ENCODE measurements around the gene HAAO.

Gene HAAO

DNA sequence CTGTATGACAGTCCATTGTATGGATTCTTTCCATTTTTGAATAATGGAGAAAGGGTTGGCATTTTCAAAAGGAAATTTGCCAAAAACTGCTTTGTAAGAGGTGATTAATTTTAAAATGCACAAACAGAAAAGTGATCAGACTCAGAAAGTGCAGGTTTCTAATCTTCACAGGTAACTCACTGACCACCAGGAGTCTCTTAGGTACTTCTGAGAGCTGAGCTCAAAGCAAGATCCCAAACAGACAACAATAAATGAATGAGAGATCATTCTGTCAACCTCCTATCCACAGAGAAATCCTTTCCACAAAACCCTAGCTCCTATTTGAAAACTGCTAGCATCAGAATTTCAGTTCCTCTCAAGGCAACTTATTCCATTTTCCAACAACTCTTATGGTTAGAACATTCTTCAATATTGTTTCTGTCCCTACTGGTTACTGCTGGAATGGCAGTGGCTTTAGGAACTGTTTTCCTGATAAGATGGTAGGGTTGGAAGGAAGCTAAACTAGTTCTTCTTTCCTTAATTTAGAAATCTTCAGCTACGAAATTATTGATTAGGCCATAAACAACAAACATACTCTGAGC, 20.6 kb upstream of the HAAO start:
- DNase-seq = no peak

DNA sequence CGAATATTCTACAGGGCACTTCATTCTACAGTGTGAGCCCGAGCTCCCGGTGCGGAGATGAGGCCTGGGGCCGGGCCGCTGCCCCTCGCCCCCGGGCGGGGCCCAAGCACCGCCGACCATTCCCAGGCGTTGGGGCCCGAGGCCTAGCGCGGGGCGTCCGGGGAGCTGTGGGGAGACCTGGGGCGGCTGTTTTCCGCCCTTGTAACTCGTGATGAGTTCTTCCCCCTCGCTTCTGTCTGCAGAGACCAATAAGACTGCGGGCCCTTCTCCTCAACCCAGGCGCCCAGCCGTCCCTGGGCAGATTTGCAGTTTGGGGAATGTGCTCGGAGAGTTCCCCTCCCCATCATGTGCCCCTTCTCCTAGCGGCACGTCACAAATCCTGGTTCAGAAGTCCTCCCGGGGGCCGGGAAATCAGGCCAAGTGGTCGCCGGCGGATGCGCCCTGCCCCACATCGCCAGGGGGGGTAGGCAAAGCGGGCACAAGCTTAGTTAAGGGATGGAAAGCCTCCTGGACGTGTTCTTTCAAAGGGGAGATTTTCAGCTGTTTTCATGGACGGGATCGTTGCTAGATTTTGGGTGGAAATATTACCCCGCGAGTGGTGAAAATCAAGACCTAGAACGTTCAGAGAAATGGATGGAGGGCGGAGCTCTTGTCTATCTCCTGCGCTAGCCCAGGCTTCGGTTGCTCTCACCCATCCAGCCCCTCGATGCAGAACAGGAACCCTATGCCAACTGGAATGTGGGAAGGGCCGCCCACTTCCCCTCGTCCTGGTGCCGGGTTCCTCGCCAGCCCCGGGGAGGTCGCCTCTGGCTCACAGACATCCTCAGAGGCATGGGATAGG, 18.8 kb upstream of the HAAO start:
- DNase-seq = no peak

DNA sequence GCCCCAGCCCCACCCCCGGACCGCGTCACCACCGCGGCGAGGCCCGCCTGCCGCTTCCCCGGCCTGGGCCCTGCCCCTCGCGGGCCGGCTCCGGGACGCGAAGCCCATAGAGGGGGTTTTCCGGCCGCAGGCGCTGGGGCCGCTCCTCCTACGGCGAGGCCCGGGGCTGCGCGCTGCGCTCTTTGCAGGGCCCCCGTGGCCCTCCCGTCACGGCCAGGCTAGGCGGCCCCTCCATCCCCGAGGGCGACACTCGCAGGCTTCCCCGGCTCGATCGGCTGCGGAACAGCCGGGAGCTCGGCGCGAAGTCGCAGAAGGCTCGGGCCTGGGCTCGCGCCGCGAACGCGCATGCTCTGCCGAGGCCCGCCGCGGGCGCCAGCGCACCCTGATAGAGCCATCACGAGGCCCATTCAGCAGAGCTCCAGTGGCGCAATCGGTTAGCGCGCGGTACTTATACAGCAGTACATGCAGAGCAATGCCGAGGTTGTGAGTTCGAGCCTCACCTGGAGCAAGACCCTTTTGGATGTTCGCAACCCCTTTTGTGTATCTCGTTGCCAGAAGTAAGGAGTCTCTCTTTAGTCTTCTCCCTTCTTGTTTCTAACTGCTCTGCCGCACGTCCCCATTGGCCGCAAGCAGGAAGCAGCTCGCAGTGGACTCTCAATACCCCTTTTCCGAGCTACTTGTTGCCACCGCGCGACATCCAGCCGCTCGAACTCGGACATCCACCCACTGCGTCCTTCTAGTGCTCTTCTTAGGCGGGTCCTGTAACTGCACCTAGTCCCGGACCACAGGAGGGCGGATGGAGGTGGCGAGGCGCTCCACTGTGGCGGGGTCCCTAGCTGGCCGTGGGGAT, 18.0 kb upstream of the HAAO start:
- DNase-seq = peak; percentile 77

DNA sequence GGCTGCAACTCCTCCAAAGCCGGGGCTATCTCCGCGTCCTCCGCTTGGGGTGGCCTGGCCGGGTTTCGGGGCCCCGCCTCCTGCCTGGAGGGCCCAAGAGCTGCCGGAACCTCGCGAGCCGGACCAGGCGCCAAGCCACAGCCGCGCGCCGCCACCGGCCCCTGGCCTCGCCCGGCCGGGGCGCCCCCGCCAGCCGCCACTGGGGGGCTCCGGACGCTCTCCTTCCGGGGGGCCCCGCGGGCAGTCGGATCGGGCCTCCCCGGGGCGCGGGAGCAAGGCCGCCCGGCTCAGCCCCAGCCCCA, 17.4 kb upstream of the HAAO start:
- no peak for DNase-seq

DNA sequence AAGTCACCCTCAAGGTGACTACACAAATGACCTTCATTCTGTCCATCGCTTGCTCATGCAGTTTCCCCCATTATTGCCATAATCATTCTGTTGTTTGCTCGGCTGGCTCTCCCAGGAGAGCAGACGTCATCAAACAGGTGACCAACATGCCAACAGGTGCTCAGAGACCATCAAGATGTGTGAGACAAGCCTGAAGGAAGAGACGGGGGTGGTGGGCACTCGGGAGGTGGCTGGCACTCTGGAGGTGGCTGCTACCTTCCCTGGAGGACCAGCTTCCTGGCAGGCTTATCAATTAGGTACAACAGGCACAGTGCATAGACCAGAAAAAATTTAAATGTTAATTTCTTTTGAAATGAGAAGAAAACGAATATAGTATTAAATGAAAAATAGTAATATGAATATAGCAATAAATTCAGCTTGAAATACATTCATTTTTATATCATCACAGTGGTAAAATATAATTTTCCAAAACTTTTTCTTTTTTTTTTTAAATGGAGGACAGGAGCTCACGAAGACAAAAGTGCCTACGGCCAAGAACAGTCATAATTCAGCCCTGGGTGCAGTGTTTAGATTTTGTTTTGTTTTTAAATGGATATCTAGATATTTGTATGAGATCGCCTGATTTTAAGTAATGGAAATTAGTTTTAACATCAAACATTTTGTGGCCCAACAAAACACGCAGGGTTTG, 16.9 kb upstream of the HAAO start:
- no peak for DNase-seq

DNA sequence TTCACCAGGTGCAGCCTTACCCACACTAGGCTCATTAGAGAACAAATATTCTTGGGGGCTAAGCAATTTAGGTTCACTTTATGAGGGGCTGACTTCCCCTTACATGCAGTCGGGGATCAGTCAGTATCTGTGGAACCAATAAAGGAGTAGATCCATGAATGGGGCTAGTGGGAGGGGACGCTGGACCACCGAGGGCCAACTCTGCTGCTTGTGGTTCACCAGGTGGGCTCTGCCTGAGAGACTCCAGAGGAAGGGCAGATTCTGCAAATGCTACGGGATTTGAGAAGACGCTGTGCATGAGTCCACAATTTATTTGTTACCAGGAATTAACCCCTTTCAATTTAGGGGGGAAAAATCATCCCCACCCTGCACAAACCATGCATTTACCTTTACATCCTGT, 15.9 kb upstream of the HAAO start:
- DNase-seq = no peak

DNA sequence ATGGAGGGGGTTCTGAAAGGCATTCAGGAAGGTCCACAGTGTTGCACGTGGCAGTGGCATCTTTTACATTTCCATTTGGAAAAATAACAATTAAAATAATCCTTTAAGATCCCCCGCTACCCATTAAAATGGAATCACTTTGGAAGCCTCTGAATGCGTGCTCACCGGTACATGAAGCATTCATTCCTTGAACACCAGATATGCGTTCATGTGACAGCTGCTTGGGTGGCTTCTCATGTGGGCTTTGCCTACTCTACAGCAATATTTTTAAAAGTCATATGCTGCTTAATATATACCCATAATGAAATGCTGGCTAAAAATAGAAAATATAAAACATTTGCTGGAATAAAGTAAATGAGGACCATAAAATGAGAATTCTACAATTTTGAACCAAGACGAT, 14.4 kb upstream of the HAAO start:
- no peak for DNase-seq

DNA sequence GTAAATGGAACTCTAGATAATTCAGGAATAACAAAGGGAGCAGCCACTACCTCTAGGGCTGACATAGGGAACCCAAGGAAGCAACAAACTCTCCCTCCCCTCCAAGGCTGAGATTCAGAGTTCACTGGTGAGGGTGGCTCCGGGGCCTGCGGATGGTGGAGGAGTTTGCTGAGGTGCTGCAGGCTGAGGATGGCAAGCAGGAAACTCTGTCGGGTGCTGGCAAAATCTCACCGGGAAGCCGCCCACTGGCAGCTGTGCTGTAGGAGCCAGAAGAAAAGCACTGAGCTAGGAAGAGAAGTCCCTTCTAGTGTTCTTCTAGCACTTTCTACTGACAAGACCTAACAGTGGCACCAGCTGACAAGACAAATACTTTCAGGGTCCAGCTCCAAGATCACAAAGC, 12.5 kb upstream of the HAAO start:
- DNase-seq = no peak

DNA sequence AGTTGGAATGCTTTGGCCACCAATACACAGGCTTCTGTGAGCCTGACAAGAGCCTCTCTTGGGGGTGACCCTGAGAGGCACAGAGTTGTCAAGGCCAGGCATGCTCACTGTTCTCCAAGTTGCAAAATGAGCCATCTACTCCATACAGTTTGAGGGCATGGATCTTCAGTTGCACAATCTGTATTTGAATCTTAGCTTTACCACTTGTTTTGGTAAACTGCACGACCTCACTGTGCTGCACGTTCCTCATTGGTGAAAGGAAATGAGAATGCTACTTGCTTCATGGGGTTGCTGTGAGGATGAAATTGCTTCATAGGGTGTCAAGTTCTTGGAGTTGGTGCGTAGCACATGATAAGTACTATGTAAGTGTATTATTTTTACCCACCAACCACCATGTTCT, 12.0 kb upstream of the HAAO start:
- DNase-seq = no peak

DNA sequence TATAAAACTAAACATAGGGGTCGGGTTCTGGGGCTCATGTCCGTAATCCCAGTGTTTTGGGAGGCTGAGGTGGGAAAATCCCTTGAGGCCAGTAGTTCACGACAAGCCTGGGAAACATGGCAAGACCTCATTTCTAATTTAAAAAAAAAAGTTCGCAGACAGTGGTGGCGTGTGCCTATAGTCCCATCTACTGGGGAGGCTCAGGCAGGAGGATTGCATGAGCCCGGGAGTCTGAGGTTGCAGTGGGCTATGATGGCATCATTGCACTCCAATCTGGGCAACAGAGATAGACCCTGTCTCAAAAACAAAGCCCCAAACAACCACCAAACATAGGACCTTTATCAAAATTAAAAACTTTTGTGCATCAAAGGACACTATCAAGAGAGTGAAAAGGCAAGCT, 9.8 kb upstream of the HAAO start:
- no peak for DNase-seq

DNA sequence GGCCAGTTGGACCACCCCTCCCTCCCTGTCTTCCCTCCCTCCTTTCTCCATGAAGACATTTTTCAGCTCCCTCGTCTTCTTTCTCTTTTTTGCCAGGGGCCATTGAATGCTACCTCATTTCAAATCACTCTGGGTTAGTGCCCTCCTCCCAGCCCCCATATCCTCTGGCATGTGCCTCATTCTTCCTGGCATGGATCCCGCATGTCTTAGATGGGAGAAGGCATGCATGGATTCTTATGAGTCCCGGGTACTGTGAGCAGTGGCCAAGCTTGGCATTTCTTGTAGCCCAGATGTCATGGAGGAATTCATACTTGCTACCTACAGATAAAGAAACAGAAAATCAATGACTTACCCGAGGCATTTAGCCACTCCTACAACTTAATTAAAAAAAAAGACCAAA, 9.0 kb upstream of the HAAO start:
- DNase-seq = no peak

DNA sequence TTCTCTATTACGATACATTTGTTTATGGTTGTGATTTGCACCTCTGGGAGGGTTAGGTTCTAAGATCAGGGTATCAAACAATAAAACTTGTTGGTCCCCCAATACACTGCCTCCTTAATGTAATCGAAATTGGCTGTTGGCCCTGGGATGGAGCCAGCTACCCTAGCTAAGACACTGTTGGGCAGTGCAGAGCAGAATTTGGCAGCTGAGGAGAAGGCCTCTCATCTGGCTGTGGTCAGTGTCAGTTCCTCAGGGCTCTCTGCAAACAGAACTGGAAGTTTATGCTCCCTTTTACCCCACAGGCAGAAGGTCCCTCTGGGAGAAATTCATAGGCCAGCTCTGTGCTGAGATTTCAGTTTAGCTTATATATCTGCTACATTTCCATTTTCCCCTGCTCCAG, 8.6 kb upstream of the HAAO start:
- DNase-seq = no peak

DNA sequence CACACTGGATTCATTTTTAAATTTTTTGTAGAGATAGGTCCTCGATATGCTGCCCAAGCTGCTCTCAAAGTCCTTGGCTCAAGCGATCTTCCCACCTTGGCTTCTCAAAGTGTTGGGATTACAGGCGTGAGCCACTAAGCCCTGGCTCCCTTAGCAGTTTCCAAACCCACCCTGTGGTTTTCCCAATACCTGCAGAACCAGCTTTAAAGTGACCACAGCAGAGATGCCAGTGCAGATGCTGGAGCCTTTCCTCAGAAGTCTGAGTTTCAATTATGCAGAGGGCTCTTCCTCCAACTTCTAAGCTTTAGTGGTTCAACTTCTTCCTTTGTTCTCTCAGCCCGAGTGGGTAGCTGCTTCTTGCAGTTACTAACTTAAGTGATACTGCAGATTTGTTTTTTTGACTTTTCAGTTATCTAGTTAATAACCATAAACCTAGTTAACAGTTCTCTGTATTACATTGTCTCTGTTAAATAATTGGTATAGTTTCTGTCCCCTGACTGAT, 8.1 kb upstream of the HAAO start:
- no peak for DNase-seq

DNA sequence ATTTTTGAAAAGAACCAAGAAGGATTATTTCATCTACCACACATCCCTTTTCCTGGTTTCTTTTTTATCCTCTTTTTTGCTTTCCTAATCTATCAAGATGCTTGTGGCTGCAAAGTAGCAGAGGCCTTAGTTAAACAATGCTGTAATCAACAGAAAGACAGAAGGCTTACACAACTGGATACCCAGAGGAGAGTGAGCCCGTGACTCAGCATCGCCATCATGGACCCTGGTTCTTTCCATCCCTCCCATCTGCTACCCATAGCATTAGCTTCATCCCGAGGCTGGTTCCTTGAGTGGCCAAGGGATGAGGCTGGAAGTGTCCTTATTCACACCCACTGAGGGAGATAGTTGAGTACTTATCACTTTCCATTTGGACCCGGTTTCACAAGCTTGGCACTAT, 7.5 kb upstream of the HAAO start:
- DNase-seq = no peak

DNA sequence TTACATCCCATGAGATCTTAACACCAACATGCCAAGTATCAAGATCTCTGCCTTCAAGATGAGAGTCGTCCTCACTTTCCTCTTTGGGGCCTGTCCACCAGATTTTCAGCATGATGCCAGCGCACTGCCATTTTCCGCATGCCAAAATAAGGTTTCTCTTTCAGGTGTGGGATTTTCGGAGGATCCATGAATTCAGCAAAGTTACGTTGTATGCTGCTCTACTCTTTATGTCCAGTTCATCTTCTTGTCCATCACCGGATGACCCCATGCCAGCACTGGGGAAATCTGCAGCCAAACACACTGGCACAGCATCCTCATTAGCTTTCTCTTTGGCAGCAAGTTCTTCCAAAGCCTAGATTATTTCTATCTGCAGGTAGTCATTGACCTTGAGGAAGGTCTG, 4.9 kb upstream of the HAAO start:
- no peak for DNase-seq

DNA sequence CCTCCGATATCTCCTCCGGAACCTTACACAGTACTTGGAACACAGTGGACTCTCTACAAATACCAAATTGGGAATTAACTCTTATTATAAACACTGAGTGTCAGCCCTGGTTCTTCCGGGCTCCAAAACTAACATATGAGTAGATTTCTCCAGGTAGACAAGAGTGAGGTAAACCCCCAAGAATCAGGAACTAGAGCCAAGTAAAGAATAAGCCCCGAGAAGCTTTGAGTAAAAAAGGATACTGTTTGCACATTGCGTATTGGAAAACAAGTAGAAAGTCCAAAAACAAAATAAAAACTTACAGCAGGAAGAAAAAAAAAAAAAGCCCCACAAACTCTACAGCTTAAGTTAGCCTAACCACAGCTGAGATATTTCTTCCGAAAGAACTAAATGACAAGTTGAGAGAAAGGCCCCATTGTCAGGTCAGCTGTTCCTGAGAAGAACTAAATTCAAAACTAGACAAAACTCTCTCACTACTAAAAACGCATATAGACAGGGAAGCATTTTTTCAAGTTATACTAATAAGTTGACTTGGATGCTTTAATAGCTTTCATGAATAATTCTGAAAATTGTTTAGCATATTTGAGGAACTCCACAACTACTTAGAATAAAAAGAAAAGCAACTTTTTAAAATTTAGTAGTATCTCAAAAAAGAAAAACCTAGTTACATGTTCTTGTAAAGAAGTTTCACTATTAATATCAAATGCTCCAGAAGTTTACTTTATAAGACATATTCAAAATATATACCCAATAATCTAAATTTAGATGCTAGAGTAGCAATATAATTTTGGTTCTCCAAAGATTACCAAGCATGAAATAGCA, 4.3 kb upstream of the HAAO start:
- DNase-seq = no peak

DNA sequence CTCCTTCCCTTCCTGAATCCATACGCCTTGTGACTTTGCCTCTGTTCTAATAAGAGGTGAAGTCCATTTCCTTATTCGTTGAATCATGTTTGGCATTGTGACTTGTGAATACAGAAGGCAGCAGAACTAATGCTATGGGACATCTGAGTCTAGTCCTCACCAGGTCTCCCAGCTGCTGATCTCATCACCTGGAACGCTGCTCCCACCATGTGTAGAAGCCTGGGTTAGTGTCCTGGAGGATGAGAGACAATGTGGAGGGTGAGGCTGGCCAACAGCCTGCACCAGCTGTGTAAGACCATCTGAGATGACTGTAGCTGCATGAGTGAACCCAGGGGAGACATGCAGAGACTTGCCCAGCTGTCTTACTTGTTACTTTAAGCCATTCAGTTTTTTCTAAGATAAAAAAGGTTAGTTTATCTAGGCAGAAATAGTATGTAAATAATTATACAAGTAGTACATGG, 3.5 kb upstream of the HAAO start:
- no peak for DNase-seq

DNA sequence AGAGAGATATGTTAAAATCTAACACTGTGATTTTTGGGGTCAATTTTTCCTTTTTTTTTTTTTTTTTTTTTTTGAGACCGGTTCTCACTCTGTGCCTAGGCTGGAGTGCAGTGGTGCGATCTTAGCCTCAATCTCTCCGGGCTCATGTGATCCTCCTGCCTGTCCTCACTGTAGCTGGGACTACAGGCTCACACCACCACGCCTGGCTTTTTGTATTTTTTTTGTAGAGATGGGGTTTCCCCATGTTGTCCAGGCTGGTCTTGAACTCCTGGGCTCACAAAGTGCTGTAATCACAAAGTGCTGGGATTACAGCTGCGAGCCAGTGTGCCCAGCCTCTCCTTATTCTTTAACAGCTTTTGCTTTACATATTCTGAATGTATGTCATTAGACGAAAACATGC, 2.9 kb upstream of the HAAO start:
- DNase-seq = no peak

DNA sequence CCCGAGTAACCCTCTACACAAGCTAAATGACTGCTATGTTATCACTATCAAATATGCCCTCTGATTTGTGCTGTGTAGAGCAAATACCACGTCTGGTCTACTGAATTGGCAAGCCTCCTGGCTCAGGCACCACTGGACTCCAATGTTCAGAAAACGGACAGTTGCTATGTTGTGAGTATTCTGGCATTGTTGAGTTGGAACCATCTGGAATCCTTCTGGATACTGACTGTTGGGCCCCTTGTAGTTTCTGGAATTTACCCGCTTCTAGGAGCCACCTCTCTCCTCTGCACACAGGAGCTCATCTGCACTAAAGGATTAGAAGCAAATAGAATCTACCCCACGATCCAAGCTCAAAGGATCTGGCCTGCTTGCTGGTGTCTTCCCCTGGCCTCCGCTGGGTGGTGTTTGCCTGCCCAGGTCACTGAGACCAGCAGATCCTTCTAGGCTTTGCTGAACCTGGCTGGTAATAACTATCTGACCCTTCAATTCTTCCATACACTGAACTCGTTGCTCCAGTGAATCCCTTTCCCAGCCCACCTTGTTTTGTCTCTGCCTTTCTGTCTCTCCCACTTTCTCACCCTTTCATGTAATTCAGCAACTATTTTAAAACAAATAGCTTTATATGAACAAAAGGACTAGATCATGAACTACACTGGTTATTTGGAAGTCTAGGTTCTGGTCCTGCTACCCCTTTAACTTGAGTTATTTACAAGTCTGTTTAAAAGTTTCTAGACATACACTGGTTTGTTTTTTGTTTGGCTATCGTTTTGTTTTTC, 2.1 kb upstream of the HAAO start:
- no peak for DNase-seq

DNA sequence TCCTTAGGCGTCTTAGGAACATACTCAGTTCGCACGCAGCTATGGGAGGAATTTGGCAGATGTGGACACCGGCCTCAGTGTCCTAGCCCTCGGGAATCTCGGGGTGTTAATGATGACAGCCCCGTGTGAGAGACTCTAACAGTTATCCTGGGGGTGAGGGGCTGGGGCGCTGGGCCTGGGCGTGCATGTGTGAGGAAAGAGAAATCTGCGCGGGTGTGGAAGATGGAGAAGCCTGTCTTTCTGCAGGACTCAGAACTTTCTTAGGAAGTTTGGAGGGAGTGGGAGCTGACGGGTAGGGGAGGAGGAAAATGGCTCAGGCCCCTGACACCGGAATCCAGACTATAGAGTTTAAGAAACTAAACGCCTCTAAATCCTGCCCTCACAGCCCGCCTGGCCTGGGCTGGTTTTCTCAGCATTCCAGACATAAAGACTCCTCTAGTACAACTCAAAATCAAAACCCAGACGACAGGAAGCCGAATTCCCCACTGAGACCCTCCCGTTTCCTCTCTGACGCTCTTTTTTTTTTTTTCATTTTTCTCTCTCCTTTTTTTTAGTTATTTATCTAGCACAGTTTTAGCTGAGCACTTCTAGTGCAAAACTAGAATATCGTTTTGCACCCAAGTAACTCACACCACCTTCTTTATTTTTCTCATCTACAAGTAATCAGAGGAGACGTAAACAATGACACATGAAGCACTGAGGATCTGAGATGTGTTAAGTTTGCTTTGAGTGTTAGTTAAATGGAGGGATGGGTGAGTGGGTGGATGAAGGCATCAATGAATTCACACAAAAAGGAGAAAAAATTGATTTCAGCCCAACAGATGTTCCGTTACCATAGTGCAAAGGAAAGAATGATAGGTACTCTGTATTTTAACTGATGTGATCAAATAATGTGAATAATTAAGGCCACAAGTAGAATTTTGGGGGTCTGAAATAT, 1.2 kb upstream of the HAAO start:
- no peak for DNase-seq

All from NCI-H524 treated with DMSO at 0.1 percent for 48 hours (cell line).